OCI-LY3 (cell line): Measurements from ENCODE around the gene PROSER1.

Experiments
- EZH2phosphoT487 ChIP-seq: fragments of 200-600 bp; shearing (Covaris generic); IDR thresholded peaks from 2 replicates; pipeline ENCODE4 v1.6.1; 2018; ENCODE audit warnings: antibody characterized with exemption, mixed run types, low read depth
- TF ChIP-seq, protein P1 (sequence below): fragments of 200-600, 300-600 bp; sonication (generic); IDR thresholded peaks from 2 replicates; pipeline ENCODE4 v1.5.1; 2014; ENCODE audit warnings: antibody characterized with exemption, low read length, low read depth

DNA sequence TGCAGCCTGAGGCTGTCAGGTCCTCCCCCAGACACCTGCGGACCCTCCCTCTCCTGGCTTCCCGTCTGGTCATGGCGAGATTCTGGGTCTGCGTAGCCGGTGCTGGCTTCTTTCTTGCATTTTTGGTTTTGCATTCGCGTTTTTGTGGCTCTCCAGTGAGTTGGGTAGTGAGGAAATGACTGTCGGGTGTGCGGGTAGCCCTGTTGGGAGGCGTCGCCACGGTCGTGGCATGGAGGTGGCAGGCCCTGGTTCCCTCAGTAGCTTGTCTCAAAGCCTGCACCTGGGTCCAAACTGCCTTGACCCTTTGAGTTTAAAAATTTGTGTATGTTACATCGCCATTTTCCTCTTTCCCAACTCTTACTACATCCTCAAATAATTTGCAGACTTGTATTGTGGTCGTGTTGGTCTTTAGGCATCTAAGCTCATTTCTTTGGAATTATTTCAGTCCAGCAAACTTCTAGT, 711 bp upstream of the PROSER1 start:
- TF ChIP-seq, protein P1, sequence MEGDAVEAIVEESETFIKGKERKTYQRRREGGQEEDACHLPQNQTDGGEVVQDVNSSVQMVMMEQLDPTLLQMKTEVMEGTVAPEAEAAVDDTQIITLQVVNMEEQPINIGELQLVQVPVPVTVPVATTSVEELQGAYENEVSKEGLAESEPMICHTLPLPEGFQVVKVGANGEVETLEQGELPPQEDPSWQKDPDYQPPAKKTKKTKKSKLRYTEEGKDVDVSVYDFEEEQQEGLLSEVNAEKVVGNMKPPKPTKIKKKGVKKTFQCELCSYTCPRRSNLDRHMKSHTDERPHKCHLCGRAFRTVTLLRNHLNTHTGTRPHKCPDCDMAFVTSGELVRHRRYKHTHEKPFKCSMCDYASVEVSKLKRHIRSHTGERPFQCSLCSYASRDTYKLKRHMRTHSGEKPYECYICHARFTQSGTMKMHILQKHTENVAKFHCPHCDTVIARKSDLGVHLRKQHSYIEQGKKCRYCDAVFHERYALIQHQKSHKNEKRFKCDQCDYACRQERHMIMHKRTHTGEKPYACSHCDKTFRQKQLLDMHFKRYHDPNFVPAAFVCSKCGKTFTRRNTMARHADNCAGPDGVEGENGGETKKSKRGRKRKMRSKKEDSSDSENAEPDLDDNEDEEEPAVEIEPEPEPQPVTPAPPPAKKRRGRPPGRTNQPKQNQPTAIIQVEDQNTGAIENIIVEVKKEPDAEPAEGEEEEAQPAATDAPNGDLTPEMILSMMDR, result no peak
- TF ChIP-seq EZH2phosphoT487, result no peak
